Measurements from ENCODE around the gene OR10Z1. TPM values are rescaled to one million over a fixed set of nuclear protein-coding genes. Genes with fewer than 3 reads are reported as not detected.

The OR10Z1 gene
- total RNA-seq, 1 donor from 2014 or later: not detected

Other genes with a start within 250 kb of the OR10Z1 start
- not detected for gene OR10T2, start 205.8 kb upstream of the OR10Z1 start, total RNA-seq
- gene OR10K2, start 179.0 kb upstream of the OR10Z1 start, total RNA-seq: not detected
- gene OR10K1, start 143.4 kb upstream of the OR10Z1 start, total RNA-seq: not detected
- gene OR10R2, start 133.0 kb upstream of the OR10Z1 start, total RNA-seq: not detected
- not detected for gene OR6Y1, start 50.9 kb upstream of the OR10Z1 start, total RNA-seq
- not detected for gene OR6P1, start 34.7 kb upstream of the OR10Z1 start, total RNA-seq
- gene OR10X1, start 25.4 kb upstream of the OR10Z1 start, total RNA-seq: not detected
- gene SPTA1, start 81.4 kb downstream of the OR10Z1 start, total RNA-seq: 0.23 TPM
- not detected for gene OR6K2, start 95.4 kb downstream of the OR10Z1 start, total RNA-seq
- not detected for gene OR6K3, start 115.5 kb downstream of the OR10Z1 start, total RNA-seq
- not detected for gene OR6K6, start 149.5 kb downstream of the OR10Z1 start, total RNA-seq
- gene OR6N1, start 166.9 kb downstream of the OR10Z1 start, total RNA-seq: not detected
- not detected for gene OR6N2, start 175.9 kb downstream of the OR10Z1 start, total RNA-seq
- 3.8 TPM for gene MNDA, start 226.1 kb downstream of the OR10Z1 start, total RNA-seq